Mesenteric fat pad (tissue), 1 donor: ENCODE results near the gene RRAGD. TPM values are rescaled to one million over a fixed set of nuclear protein-coding genes. Genes with fewer than 3 reads are reported as not detected.

Source experiments
- DNase-seq: peaks from one replicate; pipeline ENCODE4 v3.0.0-alpha.2; 2020; ENCODE audit warnings: low spot score
- total RNA-seq: library from RNA; stranded (reverse); fragmentation: NEBNext Ultra II Directional; extraction: Animal tissue kit (Norgen Biotek cat#: 25700); gene quantifications from one replicate; pipeline ENCODE4 v1.2.1, GENCODE V29; 2021
- donor health status: DM: yes; HTN: yes; CAD: no.

RRAGD gene
- total RNA-seq, 1 donor from 2014 or later: 28.7 TPM

DNA sequence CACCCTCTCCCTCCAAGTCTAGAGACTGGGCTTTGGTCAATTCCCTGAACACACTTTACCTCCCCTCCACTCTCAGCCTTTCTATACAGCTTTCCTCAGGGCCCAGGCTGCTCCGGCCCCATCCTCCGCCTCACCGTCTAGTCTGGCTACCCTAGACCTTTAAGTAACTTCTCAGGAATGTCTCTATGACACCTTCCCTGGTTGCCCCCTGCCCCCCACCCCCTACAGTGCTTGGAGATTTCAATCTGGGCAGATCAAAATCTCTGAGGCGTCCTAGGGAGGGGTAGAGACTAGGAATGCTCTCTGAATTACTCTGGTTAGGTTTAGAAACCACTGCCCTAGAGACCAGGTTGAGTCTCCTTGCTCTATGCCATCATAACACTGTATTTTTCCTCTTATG lies 65.6 kb downstream of the RRAGD start:
- no peak for DNase-seq

DNA sequence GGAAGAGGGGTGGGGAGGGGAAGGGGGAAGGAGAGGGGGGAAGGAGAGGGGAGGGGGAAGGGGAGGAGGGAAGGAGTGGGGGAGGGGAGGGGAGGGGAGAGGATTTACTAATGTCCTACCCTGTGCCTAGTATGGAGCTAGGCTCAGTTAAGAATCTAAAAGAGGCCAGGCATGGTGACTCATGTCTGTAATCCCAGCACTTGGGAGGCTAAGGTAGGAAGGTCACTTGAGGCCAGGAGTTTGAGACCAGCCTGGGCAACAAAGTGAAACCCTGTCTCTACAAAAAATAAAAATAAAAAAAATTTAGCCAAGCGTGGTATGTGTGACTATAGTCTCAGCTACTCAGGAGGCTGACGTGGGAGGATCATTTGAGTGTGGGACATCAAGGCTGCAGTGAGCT lies 72.5 kb downstream of the RRAGD start:
- no peak for DNase-seq

GRCh38 chr6:89335164-89335563 lies 76.9 kb downstream of the RRAGD start:
- DNase-seq: no peak

- no peak for DNase-seq
These were observed 81.2 kb downstream of the RRAGD start for GRCh38 chr6:89330910-89331309.

GRCh38 chr6:89328976-89329375 lies 83.1 kb downstream of the RRAGD start:
- DNase-seq: no peak

DNA sequence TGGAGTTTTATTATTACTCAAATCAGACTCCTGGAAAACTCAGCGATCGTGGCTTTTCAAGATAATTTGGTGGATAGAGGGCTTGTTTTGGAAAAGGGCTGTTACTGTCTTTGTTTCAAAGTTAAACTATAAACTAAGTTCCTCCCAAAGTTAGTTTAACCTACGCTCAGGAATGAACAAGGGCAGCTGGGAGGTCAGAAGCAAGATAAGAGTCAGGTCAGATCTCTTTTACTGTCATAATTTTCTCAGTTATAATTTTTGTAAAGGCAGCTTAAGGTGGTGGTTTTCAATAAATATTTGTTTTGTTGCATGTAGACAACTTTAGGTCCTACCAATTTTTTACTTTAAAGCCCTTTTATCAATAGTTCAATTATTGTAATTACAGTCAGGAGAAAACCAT lies 87.8 kb downstream of the RRAGD start:
- no peak for DNase-seq

DNA sequence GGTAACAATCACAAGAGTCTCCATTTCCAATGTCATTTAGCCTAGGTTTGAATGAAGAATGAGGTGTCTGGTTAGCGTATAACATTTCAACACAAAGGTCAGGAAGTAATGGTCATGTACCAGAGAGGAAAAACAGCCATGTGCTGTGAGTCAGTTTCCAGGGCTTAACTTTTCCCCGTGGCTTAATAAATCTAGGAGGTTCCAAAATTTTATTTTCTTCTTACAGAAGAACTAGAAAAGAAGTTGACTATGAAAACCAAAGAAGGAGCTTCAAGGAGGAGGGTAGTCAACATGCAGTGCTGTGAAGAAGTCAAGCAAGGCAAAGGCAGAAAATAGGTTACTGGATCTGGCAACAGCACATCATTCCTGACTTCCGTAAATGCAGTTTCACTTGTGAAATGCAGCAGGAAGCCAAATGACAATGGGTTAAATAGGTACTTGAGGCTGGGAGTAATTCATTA lies 88.5 kb downstream of the RRAGD start:
- DNase-seq: no peak

DNA sequence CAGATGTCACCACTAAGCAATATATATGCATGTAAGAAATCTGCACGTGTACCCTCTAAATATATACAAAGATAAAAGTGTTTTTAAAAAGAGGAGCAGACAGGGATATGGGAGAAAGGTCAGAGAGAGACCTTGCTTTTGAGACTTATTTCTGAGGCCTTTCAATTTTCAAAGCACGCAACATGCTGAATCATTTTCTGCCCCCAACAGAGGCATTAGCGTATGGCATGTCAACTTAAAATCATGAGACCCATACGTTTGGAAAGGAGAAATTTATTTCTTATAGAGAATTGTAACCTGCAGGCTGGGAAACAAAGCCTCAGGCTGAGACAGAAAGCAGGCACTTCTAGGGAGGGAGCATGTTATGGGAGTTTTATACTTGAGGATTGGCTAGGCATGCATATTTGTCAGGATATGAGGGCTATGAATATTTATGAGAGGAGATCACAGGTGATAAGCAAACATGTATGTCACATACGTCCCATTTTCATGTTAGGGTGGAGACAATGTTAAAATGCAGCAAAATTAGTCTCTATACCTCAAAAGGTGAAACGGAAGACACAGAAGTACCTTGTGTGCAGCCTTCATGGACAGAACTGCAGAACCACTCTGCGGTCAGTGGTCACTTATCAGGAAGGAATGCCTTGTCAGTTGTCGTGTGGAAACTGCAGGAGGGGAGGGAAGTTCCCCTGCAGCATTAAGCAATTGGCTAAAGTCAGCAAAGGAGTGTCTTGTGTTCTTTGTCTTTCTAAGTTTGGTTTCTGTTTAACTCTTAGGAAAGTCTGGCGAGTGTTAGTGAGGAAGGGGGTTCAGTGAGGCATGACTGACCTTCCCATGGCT lies 90.7 kb downstream of the RRAGD start:
- DNase-seq: no peak

GRCh38 chr6:89320012-89320559 lies 92.0 kb downstream of the RRAGD start:
- no peak for DNase-seq

DNA sequence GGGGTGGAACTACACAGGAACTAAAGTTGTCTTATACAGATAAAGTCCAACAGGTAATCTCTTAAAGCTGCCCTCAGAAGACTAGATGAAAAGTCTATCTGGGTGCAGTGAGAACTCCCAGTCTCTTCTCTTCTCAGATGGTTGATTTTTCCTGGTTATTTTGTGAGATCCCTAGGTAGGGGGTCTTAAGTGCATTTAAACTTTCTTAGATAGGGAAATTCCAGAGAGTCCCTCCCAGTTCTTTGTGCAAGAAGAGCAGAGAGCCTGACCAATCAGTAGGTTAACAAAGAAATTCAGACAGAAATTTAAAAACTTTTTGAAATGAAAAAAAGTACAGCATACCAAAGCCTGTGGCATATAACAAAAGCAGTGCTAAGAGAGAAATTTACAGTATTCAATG lies 95.0 kb downstream of the RRAGD start:
- no peak for DNase-seq

DNA sequence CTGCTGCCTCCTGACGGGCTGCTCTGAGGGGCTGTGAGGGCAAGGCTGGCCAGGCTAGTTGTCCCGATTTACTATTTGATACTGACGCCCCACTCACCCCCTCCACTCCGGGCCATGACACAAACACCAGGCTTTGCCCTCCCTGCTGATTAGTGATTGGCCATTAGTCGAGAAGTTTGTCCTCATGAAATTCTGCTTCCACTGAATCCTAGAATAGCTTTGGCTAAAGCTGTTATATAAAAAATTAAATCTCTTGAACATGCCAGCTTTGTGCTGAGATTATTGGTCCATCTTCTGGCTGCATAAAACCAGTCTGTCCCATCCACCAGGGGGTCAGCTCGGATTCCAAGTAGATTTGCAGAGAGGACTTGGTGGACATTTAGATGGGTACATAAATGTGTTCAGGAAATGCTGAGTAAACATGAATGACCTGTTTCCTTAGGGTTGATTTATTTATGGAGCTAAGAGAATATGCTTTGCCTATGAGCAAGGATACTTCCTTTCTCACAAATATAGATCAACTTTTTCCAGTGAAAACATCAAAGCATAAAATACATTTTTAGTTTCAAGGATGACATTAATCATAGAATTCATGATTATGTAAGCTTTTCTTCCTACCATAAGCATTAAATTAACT lies 96.7 kb downstream of the RRAGD start, which contains the start of gene GABRR2:
GABRR2 (minus strand) TSS at position 51 of the 637 bp plus-strand sequence. CDS start 134 bp downstream, outside the sequence.
- no peak for DNase-seq

GRCh38 chr6:89314692-89315091 lies 97.4 kb downstream of the RRAGD start:
- DNase-seq: no peak

Other genes with a start within 250 kb of the RRAGD start
- not detected for gene GABRR1, start 194.9 kb downstream of the RRAGD start, total RNA-seq
- 2.2 TPM for gene GABRR2, start 97.0 kb downstream of the RRAGD start, total RNA-seq
- 40.4 TPM for gene UBE2J1, start 59.6 kb downstream of the RRAGD start, total RNA-seq
- gene ANKRD6, start 20.9 kb upstream of the RRAGD start, total RNA-seq: 7.1 TPM
- gene LYRM2, start 226.5 kb upstream of the RRAGD start, total RNA-seq: 25.9 TPM